RWPE1 (cell line): ENCODE results near the gene SAMD13.
A peak's percentile ranks its signal among the peaks of the same experiment; 100 is the strongest.

Source experiments
- CTCF ChIA-PET: fragments of 350-600 bp; sonication (Branson Sonifier 250); formaldehyde crosslinking; extraction: SDS; loops from one replicate; lab custom pipeline; 2021; lab: Yijun Ruan, JAX
- POLR2A ChIA-PET: fragments of 400-600 bp; formaldehyde crosslinking; extraction: SDS; loops from one replicate; lab custom pipeline; 2020; ENCODE audit warnings: antibody characterized with exemption; ENCODE audit not compliant: low non-redundant PET; lab: Yijun Ruan, JAX
- DNase-seq: peaks from one replicate; pipeline ENCODE4 v3.0.0; 2012; ENCODE audit warnings: low spot score
- H3K27ac ChIP-seq: fragments of 450-650 bp; 2 replicates; pipeline ENCODE4 v1.5.1; 2017
- CTCF ChIP-seq: fragments of 450-650 bp; conservative IDR thresholded peaks from 2 replicates; pipeline ENCODE4 v1.5.1; 2017; ENCODE audit warnings: low read depth, mild to moderate bottlenecking

Gene SAMD13

GRCh38 chr1:84361796-84362195 is 60.3 kb downstream of the SAMD13 start:
- TF ChIP-seq CTCF: no peak
- no peak overlapping the region for H3K27ac ChIP-seq
- CTCF ChIA-PET: no interaction called here
- POLR2A ChIA-PET: no interaction called here
- DNase-seq: peak; percentile 48

- DNase-seq: no peak
- no peak for TF ChIP-seq CTCF
- ChIA-PET CTCF (no interaction called here), POLR2A (no interaction called here)
- no peak overlapping the region for H3K27ac ChIP-seq
Measured at GRCh38 chr1:84363019-84363418, 61.5 kb downstream of the SAMD13 start.

GRCh38 chr1:84363622-84364021 is 62.1 kb downstream of the SAMD13 start:
- no peak for DNase-seq
- TF ChIP-seq CTCF: no peak
- CTCF ChIA-PET: no interaction called here
- POLR2A ChIA-PET: no interaction called here
- no peak overlapping the region for H3K27ac ChIP-seq

- ChIA-PET POLR2A (no interaction called here), CTCF (no interaction called here)
- TF ChIP-seq CTCF: no peak
- DNase-seq: peak; percentile 93
- peak overlapping the region; percentile 61 for H3K27ac ChIP-seq
Measured at GRCh38 chr1:84365225-84366221, 64.0 kb downstream of the SAMD13 start.

GRCh38 chr1:84366786-84367185 is 65.3 kb downstream of the SAMD13 start:
- ChIA-PET POLR2A (no interaction called here), CTCF (no interaction called here)
- DNase-seq: no peak
- no peak overlapping the region for H3K27ac ChIP-seq
- no peak for TF ChIP-seq CTCF

- ChIA-PET CTCF (no interaction called here), POLR2A (no interaction called here)
- no peak overlapping the region for H3K27ac ChIP-seq
- no peak for TF ChIP-seq CTCF
- no peak for DNase-seq
Measured at GRCh38 chr1:84367219-84367618, 65.7 kb downstream of the SAMD13 start.
